ENCODE measurements around the gene ICAM4. TPM values are rescaled to one million over a fixed set of nuclear protein-coding genes. Genes with fewer than 3 reads are reported as not detected.

Gene ICAM4
- total RNA-seq, 1 donor from 2014 or later, result under 0.01 TPM

Small RNA genes lying within 50 kb of the gene (small RNA-seq; reads per million reads assigned to genes)
- not detected for gene AC011511.1 (ENCODE audit: low replicate concordance)
- not detected for gene AC011511.4 (ENCODE audit: low replicate concordance)

Other genes starting within 250 kb of the ICAM4 start
- gene SHFL, start 200.6 kb upstream of the ICAM4 start, total RNA-seq, result 4.9 TPM
- gene ANGPTL6, start 184.3 kb upstream of the ICAM4 start, total RNA-seq, result under 0.01 TPM
- 14.3 TPM for gene PPAN, start 180.6 kb upstream of the ICAM4 start, total RNA-seq
- gene P2RY11, start 175.3 kb upstream of the ICAM4 start, total RNA-seq, result 3.4 TPM
- gene EIF3G, start 167.1 kb upstream of the ICAM4 start, total RNA-seq, result 60.5 TPM
- gene DNMT1, start 92.0 kb upstream of the ICAM4 start, total RNA-seq, result 37.1 TPM
- 2.5 TPM for gene S1PR2, start 55.6 kb upstream of the ICAM4 start, total RNA-seq
- 13.0 TPM for gene MRPL4, start 34.7 kb upstream of the ICAM4 start, total RNA-seq
- gene ICAM1, start 15.8 kb upstream of the ICAM4 start, total RNA-seq, result 0.98 TPM
- gene ICAM5, start 3.0 kb downstream of the ICAM4 start, total RNA-seq, result 5.4 TPM
- 2.7 TPM for gene ZGLP1, start 22.9 kb downstream of the ICAM4 start, total RNA-seq
- 11.8 TPM for gene FDX2, start 29.1 kb downstream of the ICAM4 start, total RNA-seq
- gene RAVER1, start 46.6 kb downstream of the ICAM4 start, total RNA-seq, result 4.9 TPM
- gene ICAM3, start 52.7 kb downstream of the ICAM4 start, total RNA-seq, result 0.49 TPM
- gene TYK2, start 93.6 kb downstream of the ICAM4 start, total RNA-seq, result 25.6 TPM
- 39.8 TPM for gene CDC37, start 116.6 kb downstream of the ICAM4 start, total RNA-seq
- 5.2 TPM for gene PDE4A, start 133.6 kb downstream of the ICAM4 start, total RNA-seq
- 40.6 TPM for gene KEAP1, start 216.4 kb downstream of the ICAM4 start, total RNA-seq
- gene S1PR5, start 230.5 kb downstream of the ICAM4 start, total RNA-seq, result under 0.01 TPM